Skin of body (tissue), 2 donors: ENCODE data around the gene P3R3URF. TPM values are rescaled to one million over a fixed set of nuclear protein-coding genes. Genes with fewer than 3 reads are reported as not detected.
A peak's percentile ranks its signal among the peaks of the same experiment; 100 is the strongest.
"Not testable (repeated sequence)": the region's sequence is repeated elsewhere in the genome, so short reads cannot be mapped to it uniquely, and the experiment has no call there.

Experiments
- DNase-seq: peaks from one replicate; lab custom pipeline; 2025; lab: John Stamatoyannopoulos, UW
- total RNA-seq: library from RNA; depleted of rRNA; stranded (reverse); fragments of >200 nt; gene quantifications from one replicate; pipeline ENCODE4 v1.2.3, GENCODE V29; 2014

P3R3URF gene
- total RNA-seq, result not detected

DNA sequence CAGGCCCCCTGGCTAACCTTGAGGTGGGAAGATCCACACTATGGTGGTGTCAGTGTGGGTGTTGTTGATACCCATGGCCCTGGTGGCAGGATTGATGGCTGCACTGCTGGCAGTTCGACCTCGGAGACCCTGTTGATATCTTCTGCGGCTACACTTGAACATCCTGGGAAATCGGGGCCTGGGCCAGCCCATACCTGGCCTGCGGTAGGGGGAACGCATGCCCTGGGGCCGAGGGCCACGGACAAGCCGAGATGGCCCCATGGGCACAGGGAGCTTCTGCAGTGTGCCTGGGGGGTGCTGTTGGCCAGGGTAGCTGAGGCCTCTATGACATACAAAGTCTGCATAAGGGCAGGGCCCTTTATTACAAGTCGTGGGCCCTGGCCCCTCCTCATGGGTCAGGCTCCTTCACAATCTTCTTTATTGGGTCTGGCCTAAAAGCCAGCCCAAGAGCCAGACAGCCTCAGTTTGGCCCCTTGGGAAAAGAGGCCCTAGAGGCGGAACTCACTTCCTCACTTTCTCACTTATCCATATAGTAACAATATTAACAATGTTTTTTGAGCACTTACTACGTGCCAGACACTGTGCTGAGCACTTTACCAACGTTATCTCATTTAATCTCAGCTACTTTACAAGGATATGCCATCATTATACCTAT, at the start of gene P3R3URF:
Gene P3R3URF, minus strand, starts transcription at position 278 of the 655 bp plus-strand sequence. Its CDS starts 17 bp downstream, at position 261.
- no peak for DNase-seq

GRCh38 chr1:46224966-46225365, 48.7 kb upstream of the P3R3URF start:
- DNase-seq, result no peak

DNA sequence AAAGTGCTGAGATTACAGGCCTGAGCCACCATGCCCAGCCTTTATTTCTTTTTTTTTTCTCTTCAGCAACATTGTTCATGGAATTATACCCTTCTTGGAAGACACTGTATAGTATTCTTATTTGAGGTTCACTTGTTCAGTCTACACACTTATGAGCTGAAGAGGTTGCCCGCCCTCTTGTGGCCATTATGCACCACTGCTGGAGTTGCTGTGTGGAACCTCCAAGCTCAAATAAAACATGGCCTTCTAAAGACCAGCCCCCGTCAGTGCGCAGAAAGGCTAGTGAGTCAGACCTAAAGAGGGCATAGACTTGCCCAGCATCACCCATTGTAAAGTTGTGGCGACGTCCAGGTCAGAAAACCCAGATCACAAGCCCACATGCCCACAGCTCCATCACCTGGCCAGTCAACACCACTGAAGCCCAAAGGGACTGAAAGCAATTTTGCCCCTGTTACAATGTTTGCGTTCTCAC, 47.2 kb upstream of the P3R3URF start:
- peak; percentile 50 for DNase-seq

- not testable (repeated sequence) for DNase-seq
These were observed 46.8 kb upstream of the P3R3URF start for GRCh38 chr1:46223055-46223454.

DNA sequence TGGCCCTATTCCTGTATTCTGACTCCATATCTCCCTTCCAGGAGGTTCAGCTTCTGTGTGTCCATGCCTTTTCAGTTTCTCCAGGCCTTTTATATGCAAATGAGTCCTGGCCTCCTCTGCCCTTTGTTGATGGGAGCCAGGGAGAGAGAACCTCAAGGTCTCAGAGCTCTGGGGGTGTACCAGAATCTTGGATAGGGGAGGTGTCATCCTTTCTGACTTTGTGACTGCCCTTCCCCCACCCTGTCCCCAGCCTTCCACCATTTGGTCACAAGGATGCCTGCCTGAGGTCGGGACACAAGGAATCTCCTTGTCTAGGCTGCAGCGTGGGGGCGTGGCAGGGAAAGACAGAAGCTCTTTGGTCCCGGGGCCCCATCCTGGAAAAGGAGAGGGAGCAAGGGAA, 45.5 kb upstream of the P3R3URF start:
- no peak for DNase-seq

DNA sequence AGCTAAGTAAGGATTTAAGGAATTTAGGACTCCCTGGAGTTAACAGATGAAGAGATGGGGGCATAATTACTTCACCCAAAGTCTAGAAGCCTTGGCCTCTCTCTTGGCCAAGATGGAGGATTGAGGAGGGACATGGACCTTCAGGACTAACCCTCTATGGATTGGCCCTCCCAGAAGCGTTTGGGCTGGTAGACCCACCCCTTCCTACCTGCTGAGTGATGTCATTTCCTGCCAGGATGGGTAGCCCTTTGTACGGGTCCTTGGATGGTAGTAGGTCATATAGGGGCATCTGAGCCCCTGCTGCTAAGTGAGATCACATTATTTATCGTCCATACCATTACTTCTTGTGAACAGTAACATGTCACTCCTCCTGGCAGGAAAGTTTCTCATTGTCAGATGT, 44.5 kb upstream of the P3R3URF start:
- DNase-seq, result no peak

DNA sequence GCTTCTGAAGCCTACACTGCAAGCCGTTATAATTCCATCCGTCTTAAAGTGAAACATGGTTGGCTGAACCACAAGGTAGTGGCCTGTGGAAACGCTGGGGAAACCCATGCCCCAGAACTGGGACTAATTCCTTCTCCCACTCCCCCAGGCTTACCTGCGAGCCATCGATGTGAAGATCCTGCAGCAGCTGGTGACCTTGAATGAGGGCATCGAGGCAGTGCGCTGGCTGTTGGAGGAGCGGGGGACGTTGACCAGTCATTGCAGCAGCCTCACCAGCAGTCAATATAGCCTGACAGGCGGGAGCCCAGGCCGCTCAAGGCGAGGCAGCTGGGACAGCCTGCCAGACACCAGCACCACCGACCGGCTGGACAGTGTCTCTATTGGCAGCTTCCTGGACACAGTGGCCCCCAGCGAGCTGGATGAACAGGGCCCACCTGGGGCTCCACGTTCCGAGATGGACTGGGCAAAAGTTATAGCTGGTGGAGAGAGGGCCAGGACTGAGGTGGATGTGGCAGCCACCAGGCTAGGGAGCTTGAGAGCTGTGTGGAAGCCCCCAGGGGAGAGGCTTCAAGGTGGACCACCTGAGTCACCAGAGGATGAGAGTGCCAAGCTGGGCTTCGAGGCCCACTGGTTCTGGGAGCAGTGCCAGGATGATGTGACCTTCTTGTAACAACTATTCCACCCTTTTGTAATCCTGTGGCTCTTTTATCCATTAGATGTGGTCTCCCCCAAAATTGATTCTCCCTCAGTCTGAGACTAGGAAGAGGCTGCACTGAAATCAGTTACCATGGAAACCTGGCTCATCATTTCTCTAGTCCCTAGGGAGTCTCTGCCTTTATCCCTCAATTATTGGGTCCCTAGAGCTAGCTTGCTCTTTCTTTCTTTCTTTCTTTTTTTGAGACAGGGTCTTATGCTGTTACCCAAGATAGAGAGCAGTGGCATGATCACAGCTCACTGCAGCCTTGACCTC, 43.5 kb upstream of the P3R3URF start:
- no peak for DNase-seq

DNA sequence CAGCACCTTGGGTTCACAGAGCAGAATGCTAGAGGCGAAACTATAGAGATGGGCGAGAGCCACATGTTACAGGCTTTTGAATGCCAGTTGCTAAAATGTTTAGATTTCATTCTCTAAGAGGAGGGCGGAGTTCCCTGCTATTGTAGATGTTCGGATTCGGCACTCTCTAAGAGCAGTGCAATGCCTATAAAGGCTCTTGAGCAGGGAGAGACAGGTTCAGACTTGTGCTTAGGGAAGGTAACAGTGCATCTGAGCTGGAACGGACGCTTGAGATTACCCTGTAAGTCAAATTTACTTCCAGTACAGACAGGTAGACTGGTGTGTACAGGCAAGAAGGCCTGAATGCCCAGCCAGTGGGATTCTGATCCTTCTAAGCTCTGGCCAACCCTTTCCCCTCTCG, 42.2 kb upstream of the P3R3URF start:
- no peak for DNase-seq

GRCh38 chr1:46215504-46215903, 39.2 kb upstream of the P3R3URF start:
- no peak for DNase-seq

GRCh38 chr1:46211051-46211450, 34.8 kb upstream of the P3R3URF start:
- no peak for DNase-seq

- DNase-seq, result no peak
These were observed 34.3 kb upstream of the P3R3URF start for GRCh38 chr1:46210561-46210960.

DNA sequence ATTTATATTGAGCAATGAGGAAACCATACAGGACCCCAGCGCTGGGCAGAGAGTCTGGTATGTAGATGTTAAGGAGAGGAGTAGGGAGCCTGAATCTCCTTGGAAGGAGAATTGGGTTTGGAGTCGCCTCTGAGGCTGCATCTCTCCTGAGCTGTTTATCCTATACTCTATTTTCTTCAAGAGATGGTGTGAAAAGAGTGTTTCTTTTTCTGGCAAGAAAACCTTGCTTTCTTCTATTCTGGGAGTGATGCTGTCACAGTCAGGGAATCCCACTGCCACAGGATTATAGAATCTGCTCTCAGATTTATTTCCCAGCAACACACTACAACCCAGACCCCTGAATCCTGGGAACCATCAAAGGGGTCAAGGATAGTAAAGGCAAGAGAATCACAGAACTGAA, 30.1 kb upstream of the P3R3URF start:
- DNase-seq, result no peak

- DNase-seq, result no peak
These were observed 29.5 kb upstream of the P3R3URF start for GRCh38 chr1:46205791-46206190.

DNA sequence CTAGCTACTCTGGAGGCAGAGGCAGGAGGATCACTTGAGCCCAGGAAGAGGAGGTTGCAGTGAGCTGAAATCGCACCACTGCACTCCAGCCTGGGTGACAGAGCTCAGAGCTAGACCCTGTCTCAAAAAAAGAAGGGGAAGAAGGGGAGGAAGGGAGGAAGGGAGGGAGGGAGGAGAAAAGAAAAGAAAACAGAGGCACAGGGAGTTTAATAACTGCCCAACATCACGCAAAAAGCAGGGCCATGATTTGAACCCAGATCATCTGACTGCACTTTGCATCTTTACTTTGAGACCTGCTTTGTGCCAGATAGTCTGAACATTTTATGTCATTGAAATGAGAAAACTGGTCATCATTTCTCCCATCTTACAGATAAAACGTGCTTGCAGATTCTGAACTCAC, 28.9 kb upstream of the P3R3URF start:
- DNase-seq, result no peak

- no peak for DNase-seq
These were observed 28.1 kb upstream of the P3R3URF start for GRCh38 chr1:46204406-46204742.

GRCh38 chr1:46203738-46204405, 27.6 kb upstream of the P3R3URF start:
- DNase-seq, result no peak

DNA sequence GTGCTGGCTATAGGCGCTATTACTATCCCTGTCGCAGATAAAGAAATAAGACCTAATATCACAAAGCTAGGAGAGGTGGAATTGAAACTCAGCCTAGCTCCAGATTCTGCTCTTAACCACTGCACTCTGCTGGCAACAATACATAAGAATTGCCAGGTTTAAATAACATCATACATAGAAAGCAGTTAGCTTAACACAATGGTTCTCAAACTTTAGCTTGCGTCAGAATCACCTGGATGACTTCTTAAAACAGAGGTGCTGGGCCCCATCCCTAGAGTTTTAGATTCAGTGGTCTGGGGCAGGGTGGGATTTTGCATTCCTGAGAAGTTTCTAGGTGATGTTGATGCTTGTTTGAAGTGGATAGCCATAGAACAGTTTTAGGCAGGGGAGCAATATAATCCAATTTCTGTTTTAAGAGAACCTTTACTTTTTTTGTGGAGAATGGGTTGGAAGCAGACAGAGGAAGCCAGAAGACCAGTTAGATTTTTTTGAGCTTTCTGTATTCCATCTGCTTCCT, 23.0 kb upstream of the P3R3URF start:
- DNase-seq, result no peak

DNA sequence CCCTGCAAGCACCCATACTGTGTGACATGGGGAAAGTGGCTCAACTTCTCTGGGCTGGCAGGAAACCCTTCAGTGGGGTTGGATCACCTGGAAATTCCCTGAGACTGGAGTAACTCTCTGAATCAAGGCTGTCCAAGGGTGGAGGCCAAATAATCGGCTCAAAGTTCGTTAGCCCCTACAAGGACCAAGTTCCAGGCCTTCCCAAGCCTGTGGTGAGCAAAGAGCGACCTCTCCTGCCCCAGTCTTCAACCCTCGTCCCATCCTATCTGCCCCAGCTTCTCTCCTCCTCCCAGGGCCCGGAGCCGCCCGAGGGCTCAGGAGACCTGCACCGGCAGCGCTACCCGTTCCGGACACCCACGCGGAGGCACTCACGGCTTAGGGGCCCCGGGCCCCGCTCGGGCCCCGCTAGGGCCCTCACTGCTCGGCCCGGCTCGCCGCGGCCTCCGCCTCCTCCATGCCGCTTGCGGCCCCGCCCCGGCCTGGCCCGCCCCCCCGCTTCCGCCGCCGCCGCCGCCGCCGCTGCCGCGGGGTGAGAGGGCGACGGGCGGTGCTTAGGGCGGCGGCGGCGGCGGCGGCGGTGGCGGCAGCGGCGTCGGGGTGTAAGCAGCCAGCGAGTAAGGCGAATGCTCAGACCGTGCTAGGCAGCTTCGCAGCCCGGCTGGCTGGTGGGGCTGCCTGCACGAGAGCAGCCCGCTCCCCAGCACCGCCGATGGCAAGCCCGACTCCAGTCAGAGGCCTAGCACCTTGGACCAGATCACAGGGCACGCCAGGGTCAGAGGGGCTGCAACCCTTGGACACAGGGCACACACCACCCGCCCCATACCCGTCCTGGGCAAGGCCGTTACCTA, 21.9 kb upstream of the P3R3URF start, which contains the start of gene POMGNT1:
Gene POMGNT1, minus strand, starts transcription at position 471 of the 848 bp plus-strand sequence. CDS start 613 bp downstream, outside the sequence.
- DNase-seq, result no peak

GRCh38 chr1:46197560-46197963, 21.3 kb upstream of the P3R3URF start:
- DNase-seq, result no peak

GRCh38 chr1:46196609-46197008, 20.3 kb upstream of the P3R3URF start:
- no peak for DNase-seq
